ENCODE data around the gene CDHR5.

GRCh38 chr11:608791-609251 is 15.9 kb downstream of the CDHR5 start:
- no peak for TF ChIP-seq CTCF (IDR thresholded peaks at IDR 0.05; ENCODE audit: poor library complexity)
- TF ChIP-seq EZH2 (IDR thresholded peaks at IDR 0.05; ENCODE audit: borderline replicate concordance) = no peak
